Glutamatergic neuron (in vitro differentiated cells): ENCODE measurements around the gene SPEM1. TPM values are rescaled to one million over a fixed set of nuclear protein-coding genes. Genes with fewer than 3 reads are reported as not detected.

Experiments
- DNase-seq: peaks from one replicate; pipeline ENCODE4 v3.0.0; 2022
- H3K27ac Mint-ChIP-seq: one replicate; pipeline ENCODE4 v1.8.0; 2020; ENCODE audit warnings: mild to moderate bottlenecking, mixed read lengths, inconsistent platforms; ENCODE audit not compliant: unreplicated experiment
- H3K27me3 Mint-ChIP-seq: one replicate; pipeline ENCODE4 v1.8.0; 2020; ENCODE audit warnings: mild to moderate bottlenecking, moderate library complexity, mixed read lengths, inconsistent platforms; ENCODE audit not compliant: unreplicated experiment
- H3K36me3 Mint-ChIP-seq: one replicate; pipeline ENCODE4 v1.8.0; 2020; ENCODE audit warnings: mild to moderate bottlenecking, mixed read lengths, inconsistent platforms; ENCODE audit not compliant: unreplicated experiment
- H3K4me1 Mint-ChIP-seq: one replicate; pipeline ENCODE4 v1.8.0; 2020; ENCODE audit warnings: mild to moderate bottlenecking, low read depth, mixed read lengths, inconsistent platforms; ENCODE audit not compliant: unreplicated experiment
- H3K4me3 Mint-ChIP-seq: one replicate; pipeline ENCODE4 v1.8.0; 2020; ENCODE audit warnings: mild to moderate bottlenecking, mixed read lengths, inconsistent platforms; ENCODE audit not compliant: unreplicated experiment
- H3K9me3 Mint-ChIP-seq: one replicate; pipeline ENCODE4 v1.8.0; 2020; ENCODE audit warnings: mild to moderate bottlenecking, moderate library complexity, mixed read lengths, inconsistent platforms; ENCODE audit not compliant: unreplicated experiment
- CTCF ChIP-seq: fragments of 200-600 bp; sonication (generic); IDR thresholded peaks from one replicate; pipeline ENCODE4 v1.5.0; 2021; ENCODE audit not compliant: partially characterized antibody, unreplicated experiment
- total RNA-seq: library from RNA; stranded (reverse); fragmentation: NEBNext Ultra II Directional; extraction: Animal tissue kit (Norgen Biotek cat#: 25700); gene quantifications from one replicate; pipeline ENCODE4 v1.2.1, GENCODE V29; 2021; ENCODE audit not compliant: unreplicated experiment

The SPEM1 gene
- total RNA-seq, 1 donor from 2014 or later = not detected

- Mint-ChIP-seq H3K27me3 (peaks cover 7% of the 10 kb centered on the region), H3K4me1 (peaks cover 5% of the 10 kb centered on the region), H3K9me3 (peaks cover 8% of the 10 kb centered on the region), H3K4me3 (no peak overlapping the region), H3K27ac (no peak overlapping the region), H3K36me3 (peaks cover 4% of the 10 kb centered on the region)
- no peak for TF ChIP-seq CTCF
- no peak for DNase-seq
Measured at GRCh38 chr17:7464081-7464480, 44.0 kb downstream of the SPEM1 start.

GRCh38 chr17:7465597-7466275 is 45.6 kb downstream of the SPEM1 start:
- Mint-ChIP-seq H3K27me3 (peaks cover 7% of the 10 kb centered on the region), H3K36me3 (peaks cover 4% of the 10 kb centered on the region), H3K4me1 (peaks cover 5% of the 10 kb centered on the region), H3K9me3 (peaks cover 6% of the 10 kb centered on the region), H3K27ac (no peak overlapping the region), H3K4me3 (no peak overlapping the region)
- no peak for TF ChIP-seq CTCF
- no peak for DNase-seq

GRCh38 chr17:7466318-7466638 is 46.2 kb downstream of the SPEM1 start:
- H3K4me3 Mint-ChIP-seq = no peak overlapping the region
- DNase-seq = no peak
- peaks cover 7% of the 10 kb centered on the region for H3K27me3 Mint-ChIP-seq
- peaks cover 1% of the 10 kb centered on the region for H3K4me1 Mint-ChIP-seq
- H3K9me3 Mint-ChIP-seq = peaks cover 3% of the 10 kb centered on the region
- H3K36me3 Mint-ChIP-seq = peaks cover 2% of the 10 kb centered on the region
- no peak overlapping the region for H3K27ac Mint-ChIP-seq
- TF ChIP-seq CTCF = no peak

- H3K4me3 Mint-ChIP-seq = no peak overlapping the region
- H3K9me3 Mint-ChIP-seq = peaks cover 3% of the 10 kb centered on the region
- peaks cover 7% of the 10 kb centered on the region for H3K27me3 Mint-ChIP-seq
- H3K27ac Mint-ChIP-seq = no peak overlapping the region
- H3K4me1 Mint-ChIP-seq = no peaks in the 10 kb centered on the region
- H3K36me3 Mint-ChIP-seq = no peaks in the 10 kb centered on the region
- DNase-seq = no peak
- no peak for TF ChIP-seq CTCF
Measured at GRCh38 chr17:7466639-7467341, 46.7 kb downstream of the SPEM1 start.

GRCh38 chr17:7467498-7467897 is 47.4 kb downstream of the SPEM1 start:
- H3K27me3 Mint-ChIP-seq = peaks cover 7% of the 10 kb centered on the region
- no peak for TF ChIP-seq CTCF
- peaks cover 3% of the 10 kb centered on the region for H3K9me3 Mint-ChIP-seq
- H3K36me3 Mint-ChIP-seq = no peaks in the 10 kb centered on the region
- DNase-seq = no peak
- H3K27ac Mint-ChIP-seq = no peak overlapping the region
- H3K4me3 Mint-ChIP-seq = no peak overlapping the region
- H3K4me1 Mint-ChIP-seq = no peaks in the 10 kb centered on the region
